Tibial nerve (tissue), 3 donors: Measurements from ENCODE around the gene JADE2.

Source experiments
- POLR2A ChIP-seq, 2 donors: fragments of 450-650 bp; IDR thresholded peaks; one replicate each; pipeline ENCODE4 v1.6.1; 2017; ENCODE audit warnings: antibody characterized with exemption in 2 of 2, mild to moderate bottlenecking in 2 of 2, moderate library complexity in 2 of 2
- TF ChIP-seq, protein P1 (sequence below), 5 experiments: fragments of 200-600 bp in 3 of 5; fragments of 450-650 bp in 2 of 5; sonication (generic) in 3 of 5; IDR thresholded peaks; one replicate each; pipeline ENCODE4 v1.5.1; 2016 to 2019; ENCODE audit warnings: antibody characterized with exemption in 5 of 5, mild to moderate bottlenecking in 3 of 5, moderate library complexity in 2 of 5

DNA sequence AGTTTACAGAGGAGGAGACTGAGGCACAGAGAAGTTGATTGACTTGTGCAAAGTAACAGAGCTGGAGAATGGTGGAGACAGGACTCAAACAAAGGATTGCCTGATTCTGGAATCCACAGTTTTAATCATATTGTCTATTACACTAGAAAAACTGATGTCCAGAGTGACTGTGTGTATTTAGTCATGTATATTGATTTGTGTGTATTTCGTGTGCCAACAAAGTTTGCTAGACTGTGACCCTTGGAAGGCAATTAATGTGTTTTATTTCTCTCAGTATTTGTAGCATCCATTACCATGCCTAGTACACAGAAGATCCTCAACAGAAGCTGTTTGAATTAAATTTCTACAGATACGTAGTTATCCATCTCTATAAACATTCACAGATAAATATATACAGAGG lies 5.5 kb upstream of the JADE2 start:
- no peak for TF ChIP-seq POLR2A (IDR thresholded peaks at IDR 0.05)
- TF ChIP-seq, protein P1, sequence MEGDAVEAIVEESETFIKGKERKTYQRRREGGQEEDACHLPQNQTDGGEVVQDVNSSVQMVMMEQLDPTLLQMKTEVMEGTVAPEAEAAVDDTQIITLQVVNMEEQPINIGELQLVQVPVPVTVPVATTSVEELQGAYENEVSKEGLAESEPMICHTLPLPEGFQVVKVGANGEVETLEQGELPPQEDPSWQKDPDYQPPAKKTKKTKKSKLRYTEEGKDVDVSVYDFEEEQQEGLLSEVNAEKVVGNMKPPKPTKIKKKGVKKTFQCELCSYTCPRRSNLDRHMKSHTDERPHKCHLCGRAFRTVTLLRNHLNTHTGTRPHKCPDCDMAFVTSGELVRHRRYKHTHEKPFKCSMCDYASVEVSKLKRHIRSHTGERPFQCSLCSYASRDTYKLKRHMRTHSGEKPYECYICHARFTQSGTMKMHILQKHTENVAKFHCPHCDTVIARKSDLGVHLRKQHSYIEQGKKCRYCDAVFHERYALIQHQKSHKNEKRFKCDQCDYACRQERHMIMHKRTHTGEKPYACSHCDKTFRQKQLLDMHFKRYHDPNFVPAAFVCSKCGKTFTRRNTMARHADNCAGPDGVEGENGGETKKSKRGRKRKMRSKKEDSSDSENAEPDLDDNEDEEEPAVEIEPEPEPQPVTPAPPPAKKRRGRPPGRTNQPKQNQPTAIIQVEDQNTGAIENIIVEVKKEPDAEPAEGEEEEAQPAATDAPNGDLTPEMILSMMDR (IDR thresholded peaks at IDR 0.05): no peak
